ENCODE measurements around the gene KRT32.

DNA sequence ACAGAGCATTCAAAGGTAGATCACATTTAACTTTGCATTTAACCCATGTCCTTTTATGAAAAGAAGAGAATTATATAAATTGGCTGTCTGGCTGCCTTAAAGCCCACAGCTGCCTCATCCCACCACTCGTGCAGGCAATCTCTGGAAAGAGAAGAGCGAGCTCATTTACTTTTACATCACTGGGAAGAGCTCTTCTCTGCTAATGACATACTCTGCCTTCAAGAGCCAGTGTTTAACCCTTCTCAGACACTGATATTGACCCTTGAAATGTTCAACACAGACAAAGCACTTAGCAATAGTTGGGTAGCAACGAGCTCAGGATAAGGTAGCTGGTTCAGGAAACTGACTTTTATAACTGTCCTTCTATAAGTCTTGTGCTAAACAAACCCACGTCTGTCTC is 33.2 kb downstream of the KRT32 start:
- TF ChIP-seq POLR2A (IDR thresholded peaks at IDR 0.05; ENCODE audit: low read length) (no peak), GATA1 (IDR thresholded peaks at IDR 0.05; ENCODE audit: low read depth, low read length) (no peak)
